ENCODE results near the gene ETV4. TPM values are rescaled to one million over a fixed set of nuclear protein-coding genes. Genes with fewer than 3 reads are reported as not detected.

Gene ETV4
- total and polyA plus RNA-seq, 2 experiments from 2014 or later = 10.7 to 14.8 TPM

GRCh38 chr17:43529947-43530287, 16.2 kb downstream of the ETV4 start:
- Histone ChIP-seq H3K27ac (peak overlapping the region; percentile 76), H4K20me1 (ENCODE audit: insufficient read depth, poor library complexity, severe bottlenecking) (no peaks in the 10 kb centered on the region), H3K9me2 (replicated peaks; ENCODE audit: insufficient read depth) (no peaks in the 10 kb centered on the region), H3K27me3 (no peaks in the 10 kb centered on the region), H3K36me3 (replicated peaks; ENCODE audit: insufficient read depth, low read depth) (no peaks in the 10 kb centered on the region), H2AFZ (no peak overlapping the region), H3K9me3 (ENCODE audit: low read depth) (no peaks in the 10 kb centered on the region), H3K4me2 (peak overlapping the region; percentile 68), H3K4me3 (no peak overlapping the region), H3K4me1 (ENCODE audit: insufficient read depth) (peaks cover 23% of the 10 kb centered on the region), H3K79me2 (no peaks in the 10 kb centered on the region)
- no peak for DNase-seq (ENCODE audit: low spot score)
- WGBS (ENCODE audit: low lambda C conversion rate, missing lambda C conversion rate) = 75% methylated on average over 5 of the region's 6 CpGs
- TF ChIP-seq EZH2phosphoT487 (IDR thresholded peaks at IDR 0.05; ENCODE audit: low read depth, severe bottlenecking, unreplicated experiment) = no peak
- TF ChIP-seq EZH2 (IDR thresholded peaks at IDR 0.05; ENCODE audit: borderline replicate concordance) = no peak
- TF ChIP-seq CTCF (IDR thresholded peaks at IDR 0.05; ENCODE audit: poor library complexity) = no peak

- WGBS (ENCODE audit: low lambda C conversion rate, missing lambda C conversion rate) = 94% methylated on average over 20 of the region's 20 CpGs
- no peaks in the 10 kb centered on the region for H4K20me1 ChIP-seq (ENCODE audit: insufficient read depth, poor library complexity, severe bottlenecking)
These were observed 16.9 kb downstream of the ETV4 start for GRCh38 chr17:43528988-43529814.

GRCh38 chr17:43528319-43528987, 17.7 kb downstream of the ETV4 start:
- Histone ChIP-seq H3K9me2 (replicated peaks; ENCODE audit: insufficient read depth) (no peaks in the 10 kb centered on the region), H3K27me3 (no peaks in the 10 kb centered on the region), H3K4me2 (no peak overlapping the region), H3K4me3 (no peak overlapping the region), H3K9me3 (ENCODE audit: low read depth) (no peaks in the 10 kb centered on the region), H3K27ac (no peak overlapping the region), H2AFZ (no peak overlapping the region), H3K79me2 (no peaks in the 10 kb centered on the region), H3K4me1 (ENCODE audit: insufficient read depth) (peaks cover 25% of the 10 kb centered on the region), H4K20me1 (ENCODE audit: insufficient read depth, poor library complexity, severe bottlenecking) (no peaks in the 10 kb centered on the region), H3K36me3 (replicated peaks; ENCODE audit: insufficient read depth, low read depth) (no peaks in the 10 kb centered on the region)
- DNase-seq (ENCODE audit: low spot score) = no peak
- TF ChIP-seq CTCF (IDR thresholded peaks at IDR 0.05; ENCODE audit: poor library complexity) (no peak), EZH2 (IDR thresholded peaks at IDR 0.05; ENCODE audit: borderline replicate concordance) (no peak), EZH2phosphoT487 (IDR thresholded peaks at IDR 0.05; ENCODE audit: low read depth, severe bottlenecking, unreplicated experiment) (no peak)
- WGBS (ENCODE audit: low lambda C conversion rate, missing lambda C conversion rate) = 88% methylated on average over 13 of the region's 13 CpGs

More at GRCh38 chr17:43528988-43529814, 16.9 kb downstream of the ETV4 start:
- DNase-seq (ENCODE audit: low spot score) = no peak
- Histone ChIP-seq H3K9me3 (ENCODE audit: low read depth) (no peaks in the 10 kb centered on the region), H3K27ac (no peak overlapping the region), H3K4me1 (ENCODE audit: insufficient read depth) (peaks cover 25% of the 10 kb centered on the region), H3K4me3 (no peak overlapping the region), H2AFZ (no peak overlapping the region), H3K79me2 (no peaks in the 10 kb centered on the region), H3K36me3 (replicated peaks; ENCODE audit: insufficient read depth, low read depth) (no peaks in the 10 kb centered on the region), H3K9me2 (replicated peaks; ENCODE audit: insufficient read depth) (no peaks in the 10 kb centered on the region), H3K4me2 (no peak overlapping the region), H3K27me3 (no peaks in the 10 kb centered on the region)
- TF ChIP-seq EZH2phosphoT487 (IDR thresholded peaks at IDR 0.05; ENCODE audit: low read depth, severe bottlenecking, unreplicated experiment) = no peak
- TF ChIP-seq CTCF (IDR thresholded peaks at IDR 0.05; ENCODE audit: poor library complexity) = no peak
- TF ChIP-seq EZH2 (IDR thresholded peaks at IDR 0.05; ENCODE audit: borderline replicate concordance) = no peak
